Measurements from ENCODE around the gene KLHL7. TPM values are rescaled to one million over a fixed set of nuclear protein-coding genes. Genes with fewer than 3 reads are reported as not detected.

Gene KLHL7
- total and polyA plus RNA-seq, 9 of the 15 experiments (the other 6 are each of a cell fraction or from before 2014, with no cell fraction given): 4.2 to 63.1 (median 32.3) TPM

GRCh38 chr7:23183279-23184012, 77.9 kb downstream of the KLHL7 start (continued):
- TF ChIP-seq PRDM10 (IDR thresholded peaks at IDR 0.05; ENCODE audit: partially characterized antibody): peak; percentile 56
- no peak for TF ChIP-seq FUS (optimal IDR thresholded peaks at IDR 0.05; ENCODE audit: low read depth, low read length)
- TF ChIP-seq RAD21 (CRISPR knock-in tag; conservative IDR thresholded peaks at IDR 0.05 in 1 of 2, IDR thresholded peaks at IDR 0.05 in 1 of 2): no peak

- no peaks in the 10 kb centered on the region for H3K9me3 ChIP-seq (replicated peaks; ENCODE audit: control insufficient read depth, insufficient read depth, low read depth, low read length)
- no peaks in the 10 kb centered on the region for H4K20me1 ChIP-seq (replicated peaks; ENCODE audit: control insufficient read depth, insufficient read depth, low read length)
- WGBS (ENCODE audit: insufficient coverage, low coverage, missing lambda C conversion rate): 6% methylated on average over 1 of the region's 1 CpG
- no peak overlapping the region; the same call in 1 of the 3 replicates for H3K27ac ChIP-seq (ENCODE audit: extremely low read depth, low read depth, low read length)
- no peaks in the 10 kb centered on the region for H3K9me1 ChIP-seq (ENCODE audit: control insufficient read depth, insufficient read depth, low read length)
- in situ Hi-C loops (cut with MboI) (no loop called here), intact Hi-C loops (cut with micrococcal nuclease) (loop anchor here (10.0 kb wide), 1 partner anchor 341 kb away; no protein-coding TSS in a partner anchor)
- no peak for FAIRE-seq
- peaks cover 8 to 12% of the 10 kb centered on the region in 2 experiments for H3K4me1 ChIP-seq (replicated peaks in 1 of 2; ENCODE audit: control insufficient read depth in 2 of 2, insufficient read depth in 2 of 2, low read length in 2 of 2)
- ChIA-PET POLR2A (interaction anchor here (0.6 to 1.8 kb wide), 9 partner anchors 9 to 706 kb away, joined by 3 to 9 read pairs (median 4); no protein-coding TSS in a partner anchor), CTCF (ENCODE audit: low intra/inter-chr PET ratio) (interaction anchor here (0.5 to 2.2 kb wide), 3 partner anchors 77 to 528 kb away, joined by 3 to 9 read pairs (median 4); no protein-coding TSS in a partner anchor)
- H3K36me3 ChIP-seq (ENCODE audit: control insufficient read depth, insufficient read depth, low read length): peaks cover 54% of the 10 kb centered on the region
- ATAC-seq: no peak
- no peak for DNase-seq (ENCODE audit: extremely low read depth in 1 of 4, low spot score in 3 of 4)
- H2AFZ ChIP-seq (ENCODE audit: low read depth, low read length): no peak overlapping the region
- TF ChIP-seq ZNF316 (IDR thresholded peaks at IDR 0.05): peak; percentile 70
- TF ChIP-seq MTA2 (IDR thresholded peaks at IDR 0.05; ENCODE audit: low read depth): no peak
- TF ChIP-seq MAFG (tag; conservative IDR thresholded peaks at IDR 0.05): 0 out of 2 replicates have a peak, but pooled peaks have one; percentile 5
- TF ChIP-seq GTF2E2 (tag; IDR thresholded peaks at IDR 0.05): 0 out of 2 replicates have a peak, but pooled peaks have one; percentile 29
- TF ChIP-seq C11orf30 (IDR thresholded peaks at IDR 0.05; ENCODE audit: low read depth): peak; percentile 51; the same call in 1 of the 2 replicates
- TF ChIP-seq ZNF408 (CRISPR knock-in tag; IDR thresholded peaks at IDR 0.05; ENCODE audit: low read depth): no peak
- H3K27me3 ChIP-seq (ENCODE audit: control insufficient read depth in 2 of 2, insufficient read depth in 2 of 2, low read length in 2 of 2): no peaks in the 10 kb centered on the region
- no TSS peak for BruUV-seq (replicated peaks)
- H3K4me3 ChIP-seq: peak overlapping the region; percentile 82; the same call in 1 of the 2 replicates
- H3K79me2 ChIP-seq (ENCODE audit: control insufficient read depth, insufficient read depth, low read length): peaks cover 86% of the 10 kb centered on the region
- H3K4me2 ChIP-seq (ENCODE audit: insufficient read depth, low read length): peak overlapping the region; percentile 39
- H3K9ac ChIP-seq (ENCODE audit: insufficient read depth in 1 of 2, low read depth in 2 of 2, low read length in 2 of 2): peak overlapping the region in 1 of 2 experiments; percentile 89; a peak in 2 of 4 replicates
Observed at GRCh38 chr7:23184291-23184690, 78.7 kb downstream of the KLHL7 start.

All from K562 (cell line).